HUES64 (cell line): ENCODE measurements around the gene PHF24.
A peak's percentile ranks its signal among the peaks of the same experiment; 100 is the strongest.

ENCODE experiments used
- H3K27ac ChIP-seq: 2 replicates; pipeline ENCODE4 v1.7.0; 2013; ENCODE audit warnings: low read depth, low read length, inconsistent platforms
- H3K27me3 ChIP-seq: 2 replicates; pipeline ENCODE4 v1.6.1; 2013; ENCODE audit warnings: mild to moderate bottlenecking, low read length; ENCODE audit not compliant: insufficient read depth
- H3K36me3 ChIP-seq: 2 replicates; pipeline ENCODE4 v1.6.1; 2013; ENCODE audit warnings: mild to moderate bottlenecking, low read length; ENCODE audit not compliant: insufficient read depth
- H3K4me1 ChIP-seq: 2 replicates; pipeline ENCODE4 v1.6.1; 2013; ENCODE audit warnings: mild to moderate bottlenecking, low read length, moderate library complexity; ENCODE audit not compliant: insufficient read depth
- H3K4me3 ChIP-seq: 2 replicates; pipeline ENCODE4 v1.5.1; 2013; ENCODE audit warnings: mild to moderate bottlenecking, low read length, moderate library complexity
- H3K9ac ChIP-seq: 2 replicates; pipeline ENCODE4 v1.6.1; 2013; ENCODE audit warnings: mild to moderate bottlenecking, low read depth, low read length
- H3K9me3 ChIP-seq: 2 replicates; pipeline ENCODE4 v1.6.1; 2013; ENCODE audit warnings: low read depth, low read length; ENCODE audit not compliant: insufficient read depth
- WGBS: fragments of 150-250, 120-280 bp; methylation state at CpG from one replicate; pipeline ENCODE4 v1.1.7; 2013; ENCODE audit warnings: missing lambda C conversion rate; 5-methylcytosine and 5-hydroxymethylcytosine counted together

The PHF24 gene

GRCh38 chr9:34984049-34984448, 26.0 kb downstream of the PHF24 start:
- Histone ChIP-seq H3K27me3 (no peaks in the 10 kb centered on the region), H3K9ac (no peak overlapping the region), H3K9me3 (no peaks in the 10 kb centered on the region), H3K4me3 (no peak overlapping the region), H3K27ac (no peak overlapping the region), H3K4me1 (no peaks in the 10 kb centered on the region), H3K36me3 (no peaks in the 10 kb centered on the region)
- 20% methylated on average over 1 of the region's 1 CpG for WGBS

DNA sequence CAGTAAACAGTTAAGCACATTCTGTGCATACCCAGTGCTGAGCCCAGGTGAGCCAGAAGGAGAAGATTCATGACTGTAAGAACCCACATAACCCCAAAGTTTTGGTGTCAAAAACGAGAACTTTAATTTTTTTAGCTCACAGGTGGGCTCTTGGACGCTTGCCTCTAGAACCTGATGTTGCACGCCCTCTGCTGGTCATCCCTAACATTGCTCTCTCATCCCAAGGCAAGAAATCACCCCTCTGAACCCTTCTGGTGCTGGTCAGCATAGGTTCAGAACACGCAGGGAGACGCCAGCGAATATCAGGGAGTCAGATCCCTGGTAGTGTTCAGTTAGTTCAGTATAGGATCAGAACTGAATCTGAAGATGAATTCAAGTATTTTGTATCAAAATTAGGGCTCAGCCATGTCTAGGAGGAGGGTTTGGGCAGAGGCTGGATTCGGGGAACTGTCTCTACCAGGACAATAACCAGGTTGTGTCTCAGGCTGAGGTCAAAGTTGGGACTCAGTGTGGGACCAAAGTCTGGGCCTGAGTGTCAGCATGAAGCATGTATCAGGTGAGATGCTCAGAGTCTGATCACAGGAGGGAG, 27.3 kb downstream of the PHF24 start:
- no peak overlapping the region for H3K9ac ChIP-seq
- no peaks in the 10 kb centered on the region for H3K27me3 ChIP-seq
- no peak overlapping the region for H3K4me3 ChIP-seq
- H3K36me3 ChIP-seq = no peaks in the 10 kb centered on the region
- WGBS = 31% methylated on average over 7 of the region's 7 CpGs
- no peak overlapping the region for H3K27ac ChIP-seq
- no peaks in the 10 kb centered on the region for H3K4me1 ChIP-seq
- H3K9me3 ChIP-seq = no peaks in the 10 kb centered on the region

GRCh38 chr9:34986540-34987047, 28.5 kb downstream of the PHF24 start:
- WGBS = 72% methylated on average over 8 of the region's 9 CpGs
- no peaks in the 10 kb centered on the region for H3K27me3 ChIP-seq
- H3K27ac ChIP-seq = no peak overlapping the region
- H3K4me1 ChIP-seq = peaks cover 6% of the 10 kb centered on the region; the same call in 1 of the 2 replicates
- H3K9ac ChIP-seq = no peak overlapping the region
- H3K9me3 ChIP-seq = no peaks in the 10 kb centered on the region
- H3K4me3 ChIP-seq = no peak overlapping the region
- H3K36me3 ChIP-seq = no peaks in the 10 kb centered on the region

DNA sequence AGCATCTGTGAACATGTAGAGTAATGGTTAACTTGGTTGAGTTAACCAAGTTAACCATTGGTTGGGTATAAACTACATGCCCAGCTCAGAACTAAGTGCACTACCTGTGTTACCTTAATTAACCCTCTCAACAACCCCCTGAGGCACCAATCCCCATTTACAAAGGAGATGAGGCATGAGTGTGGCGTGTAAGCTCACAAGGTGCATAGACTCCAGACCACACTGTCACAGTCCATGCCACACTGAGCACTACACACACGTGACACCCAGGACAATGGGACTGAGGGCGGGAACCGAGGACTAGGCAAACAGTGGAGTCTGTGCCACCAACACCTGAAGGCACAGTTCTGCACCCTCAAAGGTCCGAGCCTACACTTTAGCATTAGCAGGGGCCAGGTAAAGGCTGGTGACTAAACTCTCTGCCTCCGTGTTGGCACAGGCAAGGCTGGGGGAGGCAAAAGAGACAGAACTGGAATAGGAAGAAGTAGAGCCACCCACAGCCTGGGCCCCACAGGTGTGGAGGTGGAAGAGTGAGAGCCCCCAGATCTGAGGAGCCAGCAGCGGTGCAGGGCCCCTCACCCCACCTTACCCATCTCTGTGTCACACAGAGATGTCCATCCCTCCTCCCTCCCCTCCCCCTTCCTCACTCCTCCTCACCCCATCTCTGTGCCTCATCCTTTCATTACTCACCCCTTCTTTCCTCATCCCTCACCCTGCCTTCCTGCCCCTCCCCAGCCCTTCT, 29.2 kb downstream of the PHF24 start:
- Histone ChIP-seq H3K9ac (no peak overlapping the region), H3K27ac (no peak overlapping the region), H3K4me1 (peaks cover 13% of the 10 kb centered on the region), H3K9me3 (no peaks in the 10 kb centered on the region), H3K4me3 (no peak overlapping the region), H3K27me3 (no peaks in the 10 kb centered on the region), H3K36me3 (no peaks in the 10 kb centered on the region)
- 84% methylated on average over 7 of the region's 7 CpGs for WGBS

DNA sequence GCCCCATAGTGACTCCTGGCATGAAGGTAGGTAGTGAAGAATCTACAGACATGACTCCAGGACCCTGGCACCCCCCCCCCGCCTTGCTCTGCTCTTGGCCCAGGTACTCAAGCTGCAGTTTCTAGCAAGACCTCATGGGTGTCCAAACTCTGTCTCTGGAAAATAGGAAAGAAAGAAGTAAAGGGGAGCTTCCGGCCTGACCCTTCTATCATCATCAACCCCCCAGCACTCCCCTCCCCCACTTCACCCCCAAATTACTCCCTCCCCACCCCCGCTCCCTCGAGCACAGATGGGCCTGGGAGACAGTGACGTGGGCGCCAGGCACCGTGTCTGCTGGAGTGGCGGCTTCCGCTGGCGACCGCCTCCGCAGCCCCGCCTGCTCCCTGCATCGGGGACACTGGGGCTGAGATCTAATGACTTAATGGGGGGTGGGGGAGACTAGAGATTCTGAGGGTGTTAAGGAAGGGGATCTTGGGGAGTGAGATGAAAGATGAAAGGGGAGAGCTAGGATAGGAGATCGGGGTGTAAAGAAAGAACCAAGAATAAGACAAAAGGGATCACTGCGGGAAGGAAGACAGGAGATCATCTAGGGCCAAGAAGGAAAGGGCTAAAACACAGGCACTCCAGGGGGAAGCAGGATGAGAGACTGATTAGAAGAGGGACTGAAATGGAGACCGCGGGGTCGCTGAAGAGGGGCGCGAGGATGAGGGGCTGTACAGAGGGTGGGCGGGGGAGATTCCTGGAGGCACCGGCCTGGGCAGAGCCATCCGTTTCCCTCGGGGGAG, 30.3 kb downstream of the PHF24 start:
- H3K27me3 ChIP-seq = no peaks in the 10 kb centered on the region
- WGBS = 10% methylated on average over 23 of the region's 25 CpGs

GRCh38 chr9:34989003-34989945, 31.2 kb downstream of the PHF24 start, which contains the start of gene DNAJB5:
Gene DNAJB5 (plus strand): TSS chr9:34989745. CDS start chr9:34990631, 886 bp downstream.
- H3K4me1 ChIP-seq = peaks cover 31% of the 10 kb centered on the region
- WGBS = under 1% methylated on average over 65 of the region's 65 CpGs
- H3K27ac ChIP-seq = peak within 1 kb of the TSS; percentile 97

More for the DNA sequence above, 30.3 kb downstream of the PHF24 start:
- peak overlapping the region; percentile 90 for H3K27ac ChIP-seq
- peak overlapping the region; percentile 62 for H3K9ac ChIP-seq
- H3K4me3 ChIP-seq = peak overlapping the region; percentile 84
- no peaks in the 10 kb centered on the region for H3K9me3 ChIP-seq
- H3K4me1 ChIP-seq = peaks cover 24% of the 10 kb centered on the region
- peaks cover 6% of the 10 kb centered on the region; the same call in 1 of the 2 replicates for H3K36me3 ChIP-seq

GRCh38 chr9:34989946-34990635, 32.0 kb downstream of the PHF24 start:
- H3K36me3 ChIP-seq = peaks cover 12% of the 10 kb centered on the region
- H3K9me3 ChIP-seq = no peaks in the 10 kb centered on the region
- peak overlapping the region; percentile 97 for H3K27ac ChIP-seq
- H3K9ac ChIP-seq = peak overlapping the region; percentile 86
- peak overlapping the region; percentile 84 for H3K4me3 ChIP-seq
- WGBS = under 1% methylated on average over 37 of the region's 39 CpGs
- H3K4me1 ChIP-seq = peaks cover 38% of the 10 kb centered on the region
- H3K27me3 ChIP-seq = no peaks in the 10 kb centered on the region

More at GRCh38 chr9:34989003-34989945, 31.2 kb downstream of the PHF24 start, which contains the start of gene DNAJB5:
- Histone ChIP-seq H3K27me3 (no peaks in the 10 kb centered on the region), H3K9me3 (no peaks in the 10 kb centered on the region), H3K9ac (peak within 1 kb of the TSS; percentile 86), H3K36me3 (peaks cover 6% of the 10 kb centered on the region; the same call in 1 of the 2 replicates), H3K4me3 (peak within 1 kb of the TSS; percentile 84)

- Histone ChIP-seq H3K36me3 (peaks cover 22% of the 10 kb centered on the region), H3K9ac (peak overlapping the region; percentile 86), H3K4me3 (peak overlapping the region; percentile 84), H3K27me3 (no peaks in the 10 kb centered on the region), H3K9me3 (no peaks in the 10 kb centered on the region), H3K4me1 (peaks cover 40% of the 10 kb centered on the region), H3K27ac (peak overlapping the region; percentile 94)
- 16% methylated on average over 7 of the region's 7 CpGs for WGBS
Measured at GRCh38 chr9:34990908-34991606, 33.0 kb downstream of the PHF24 start.

DNA sequence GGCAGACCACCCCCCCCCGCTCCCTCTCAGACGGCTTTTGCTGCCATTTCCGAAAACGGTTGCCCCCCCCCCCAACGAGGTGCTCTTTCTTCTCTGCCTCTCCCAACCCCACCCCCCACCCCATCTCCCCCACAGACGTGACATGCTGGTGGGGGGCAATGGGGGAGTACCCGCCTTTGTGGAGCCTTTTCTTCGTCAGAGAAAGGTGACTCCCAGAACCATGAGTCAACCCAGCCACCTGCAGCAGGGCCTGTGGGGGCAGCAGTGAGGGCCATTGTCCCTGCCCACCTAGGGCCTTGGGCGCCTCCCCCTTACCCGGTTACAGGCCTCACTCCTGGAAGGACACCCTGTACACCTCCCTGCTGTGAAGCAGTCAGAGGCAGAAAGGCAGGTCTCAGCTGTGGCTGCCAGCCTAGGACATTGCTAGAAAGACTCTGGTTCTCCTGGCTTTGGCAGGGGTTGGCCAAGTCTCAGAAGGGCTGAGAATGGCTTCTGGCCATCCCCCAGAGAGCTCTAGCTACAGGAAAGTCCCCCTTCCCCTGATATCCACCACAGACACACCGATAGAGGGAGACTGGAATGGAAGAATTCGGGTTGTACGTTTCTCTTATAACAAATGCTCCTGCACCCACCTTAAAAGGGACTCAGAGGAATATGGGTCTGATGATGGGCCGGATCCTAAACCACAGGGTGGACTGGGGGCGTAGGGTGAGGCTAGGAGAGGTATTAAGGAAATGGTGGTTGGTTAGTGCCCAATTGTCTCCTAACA, 33.7 kb downstream of the PHF24 start:
- Histone ChIP-seq H3K4me1 (peaks cover 40% of the 10 kb centered on the region), H3K4me3 (peak overlapping the region; percentile 84; the same call in 1 of the 2 replicates), H3K36me3 (peaks cover 29% of the 10 kb centered on the region), H3K27ac (peak overlapping the region; percentile 94), H3K9me3 (no peaks in the 10 kb centered on the region), H3K27me3 (no peaks in the 10 kb centered on the region), H3K9ac (peak overlapping the region; percentile 86)
- 44% methylated on average over 9 of the region's 15 CpGs for WGBS
